Tibial nerve (tissue), 4 donors: ENCODE measurements around the gene TTPAL. TPM values are rescaled to one million over a fixed set of nuclear protein-coding genes. Genes with fewer than 3 reads are reported as not detected.

ENCODE experiments used
- DNase-seq, 2 donors: peaks; one replicate each; pipeline ENCODE4 v3.0.0-alpha.2; 2019; ENCODE audit warnings: low spot score in 2 of 2
- H3K27ac ChIP-seq, 4 donors: fragments of 200-600 bp; sonication (generic) in 3 of 4; one replicate each; pipeline ENCODE4 v1.5.1; 2017 to 2019; ENCODE audit warnings: mild to moderate bottlenecking in 1 of 4
- H3K27me3 ChIP-seq, 2 donors: fragments of 200-600 bp; sonication (generic) in 1 of 2; one replicate each; pipeline versions ENCODE4 v1.5.1 to v1.6.0; 2017 to 2019
- H3K36me3 ChIP-seq, 3 donors: fragments of 200-600 bp; sonication (generic); one replicate each; pipeline ENCODE4 v1.5.1; 2018 to 2019
- H3K4me1 ChIP-seq, 4 donors: fragments of 200-600 bp; sonication (generic) in 3 of 4; one replicate each; pipeline ENCODE4 v1.5.1; 2017 to 2019
- H3K4me3 ChIP-seq, 4 donors: fragments of 200-600 bp; sonication (generic) in 3 of 4; one replicate each; pipeline ENCODE4 v1.5.1; 2017 to 2019; ENCODE audit warnings: mild to moderate bottlenecking in 1 of 4, moderate library complexity in 1 of 4
- H3K9me3 ChIP-seq, 4 donors: fragments of 200-600 bp; sonication (generic) in 3 of 4; one replicate each; pipeline ENCODE4 v1.5.1; 2017 to 2019
- CTCF ChIP-seq, 5 experiments: fragments of 200-600 bp in 3 of 5; fragments of 450-650 bp in 2 of 5; sonication (generic) in 3 of 5; IDR thresholded peaks; one replicate each; pipeline ENCODE4 v1.5.1; 2016 to 2019; ENCODE audit warnings: antibody characterized with exemption in 5 of 5, mild to moderate bottlenecking in 3 of 5, moderate library complexity in 2 of 5
- EP300 ChIP-seq, 2 donors: sonication (generic); formaldehyde crosslinking; IDR thresholded peaks; one replicate each; pipeline ENCODE4 v1.6.1; 2017; ENCODE audit warnings: antibody characterized with exemption in 2 of 2, mild to moderate bottlenecking in 1 of 2
- POLR2A ChIP-seq, 2 donors: fragments of 450-650 bp; IDR thresholded peaks; one replicate each; pipeline ENCODE4 v1.6.1; 2017; ENCODE audit warnings: antibody characterized with exemption in 2 of 2, mild to moderate bottlenecking in 2 of 2, moderate library complexity in 2 of 2
- WGBS, 2 donors: methylation state at CpG; one replicate each; pipeline ENCODE4 v1.1.5; 2018; 5-methylcytosine and 5-hydroxymethylcytosine counted together
- total RNA-seq, 4 donors: library from RNA; depleted of rRNA; stranded (reverse); fragments of >200 nt; gene quantifications; one replicate each; pipeline ENCODE4 v1.1.0, GENCODE V29; 2016

Gene TTPAL
- total RNA-seq, 4 donors from 2014 or later: 13.0 to 23.7 (median 16.9) TPM

- WGBS, 2 donors: 83 to 88% methylated on average over 7 of the region's 7 CpGs
- TF ChIP-seq CTCF (IDR thresholded peaks at IDR 0.05) (no peak), POLR2A (IDR thresholded peaks at IDR 0.05) (no peak), EP300 (IDR thresholded peaks at IDR 0.05) (no peak)
- Histone ChIP-seq H3K36me3 (no peaks in the 10 kb centered on the region), H3K27ac (no peak overlapping the region), H3K4me1 (no peaks in the 10 kb centered on the region), H3K27me3 (no peaks in the 10 kb centered on the region), H3K9me3 (no peaks in the 10 kb centered on the region), H3K4me3 (no peak overlapping the region)
- no peak for DNase-seq
These were observed 25.8 kb upstream of the TTPAL start for GRCh38 chr20:44449864-44450263.

- Histone ChIP-seq H3K36me3 (no peaks in the 10 kb centered on the region), H3K4me3 (no peak overlapping the region), H3K4me1 (no peaks in the 10 kb centered on the region), H3K27me3 (no peaks in the 10 kb centered on the region), H3K9me3 (no peaks in the 10 kb centered on the region), H3K27ac (no peak overlapping the region)
- WGBS, 2 donors: 50 to 61% methylated on average over 3 of the region's 3 CpGs
- DNase-seq: no peak
- TF ChIP-seq POLR2A (IDR thresholded peaks at IDR 0.05): no peak
- TF ChIP-seq EP300 (IDR thresholded peaks at IDR 0.05): no peak
- TF ChIP-seq CTCF (IDR thresholded peaks at IDR 0.05): no peak
These were observed 25.3 kb upstream of the TTPAL start for GRCh38 chr20:44450281-44450889.

GRCh38 chr20:44450903-44451450 lies 24.7 kb upstream of the TTPAL start:
- H3K27me3 ChIP-seq: no peaks in the 10 kb centered on the region
- no peak overlapping the region for H3K4me3 ChIP-seq
- no peaks in the 10 kb centered on the region for H3K9me3 ChIP-seq
- H3K36me3 ChIP-seq: no peaks in the 10 kb centered on the region
- WGBS, 2 donors: 63 to 70% methylated on average over 6 to 7 of the region's 7 CpGs
- no peak overlapping the region for H3K27ac ChIP-seq
- no peaks in the 10 kb centered on the region for H3K4me1 ChIP-seq
- TF ChIP-seq EP300 (IDR thresholded peaks at IDR 0.05) (no peak), CTCF (IDR thresholded peaks at IDR 0.05) (no peak), POLR2A (IDR thresholded peaks at IDR 0.05) (no peak)
- no peak for DNase-seq

GRCh38 chr20:44454306-44454963 lies 21.2 kb upstream of the TTPAL start:
- Histone ChIP-seq H3K27me3 (no peaks in the 10 kb centered on the region), H3K4me3 (no peak overlapping the region), H3K27ac (no peak overlapping the region), H3K36me3 (no peaks in the 10 kb centered on the region), H3K9me3 (no peaks in the 10 kb centered on the region), H3K4me1 (no peaks in the 10 kb centered on the region)
- TF ChIP-seq EP300 (IDR thresholded peaks at IDR 0.05) (no peak), CTCF (IDR thresholded peaks at IDR 0.05) (no peak), POLR2A (IDR thresholded peaks at IDR 0.05) (no peak)
- WGBS, 2 donors: 78 to 81% methylated on average over 7 of the region's 7 CpGs
- DNase-seq: no peak

GRCh38 chr20:44455126-44455525 lies 20.5 kb upstream of the TTPAL start:
- no peaks in the 10 kb centered on the region for H3K27me3 ChIP-seq
- H3K36me3 ChIP-seq: no peaks in the 10 kb centered on the region
- no peaks in the 10 kb centered on the region for H3K4me1 ChIP-seq
- TF ChIP-seq CTCF (IDR thresholded peaks at IDR 0.05): no peak
- TF ChIP-seq EP300 (IDR thresholded peaks at IDR 0.05): no peak
- no peak for TF ChIP-seq POLR2A (IDR thresholded peaks at IDR 0.05)
- 44 to 48% methylated on average over 3 of the region's 3 CpGs for WGBS, 2 donors
- no peak overlapping the region for H3K4me3 ChIP-seq
- DNase-seq: no peak
- H3K27ac ChIP-seq: no peak overlapping the region
- no peaks in the 10 kb centered on the region for H3K9me3 ChIP-seq
